NCI-H748 treated with DMSO at 0.1 percent for 48 hours (cell line): Measurements from ENCODE around the gene SGMS1.
A peak's percentile ranks its signal among the peaks of the same experiment; 100 is the strongest.

Experiments used
- DNase-seq: peaks from one replicate; lab custom pipeline; 2025; lab: John Stamatoyannopoulos, UW

Gene SGMS1

DNA sequence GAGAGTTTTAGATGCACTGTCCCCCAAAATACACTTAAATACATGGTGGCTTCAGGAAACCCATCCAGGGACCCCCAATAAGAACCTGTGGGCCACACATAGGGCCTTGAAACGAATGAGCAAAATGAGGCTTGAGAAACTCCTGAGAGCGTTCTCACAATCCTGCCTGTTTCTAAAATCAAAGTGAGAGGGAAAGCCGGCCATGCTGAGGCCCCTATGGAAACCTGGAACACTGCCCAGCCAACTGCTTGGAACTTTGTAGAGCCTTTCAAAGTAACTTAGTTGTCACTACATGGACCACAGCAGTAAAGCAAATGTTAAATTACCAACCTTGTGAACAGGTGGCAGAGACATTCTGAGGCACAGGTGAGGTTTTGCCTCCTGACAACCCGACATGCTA lies 13.4 kb downstream of the SGMS1 start:
- no peak for DNase-seq

DNA sequence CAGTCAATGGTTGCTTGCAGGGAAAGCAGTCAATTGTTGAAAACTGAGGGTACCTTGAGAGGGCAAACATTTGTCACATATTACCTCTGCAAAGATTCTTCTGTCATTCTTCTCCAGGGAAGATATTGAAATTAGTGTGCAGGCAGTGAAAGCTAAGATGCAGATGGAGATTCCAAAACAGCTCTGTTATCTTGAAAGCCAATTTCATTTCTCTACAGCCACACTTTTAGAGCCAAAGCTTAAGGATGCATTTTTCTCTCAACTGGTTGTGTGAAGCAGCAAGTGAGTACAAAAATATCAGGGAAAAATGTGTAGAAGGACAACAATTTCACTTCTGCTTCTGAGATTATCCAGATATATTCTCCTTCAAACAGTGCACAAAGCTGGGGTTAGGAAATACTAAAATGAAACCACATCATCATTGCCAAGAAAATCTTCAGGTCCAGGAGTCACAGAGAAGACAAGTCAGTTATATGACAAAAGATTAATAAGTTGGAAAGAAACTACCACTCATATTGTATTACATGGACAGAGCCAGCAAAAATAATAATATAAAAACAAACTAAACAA lies 16.3 kb downstream of the SGMS1 start:
- no peak for DNase-seq

DNA sequence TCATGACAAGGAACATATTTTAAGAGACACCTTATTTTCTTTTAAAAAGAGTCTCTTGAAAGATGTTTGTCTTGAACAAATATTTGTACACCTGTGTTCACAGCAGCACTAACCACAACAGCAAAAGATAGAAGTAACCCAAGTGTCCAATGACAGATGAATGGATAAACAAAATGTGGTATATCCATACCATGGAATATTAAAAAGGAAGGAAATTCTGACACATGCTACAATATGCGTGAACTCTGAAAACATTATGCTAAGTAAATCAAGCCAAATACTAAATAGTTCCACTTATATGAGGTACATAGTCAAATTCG lies 17.8 kb downstream of the SGMS1 start:
- DNase-seq = no peak

DNA sequence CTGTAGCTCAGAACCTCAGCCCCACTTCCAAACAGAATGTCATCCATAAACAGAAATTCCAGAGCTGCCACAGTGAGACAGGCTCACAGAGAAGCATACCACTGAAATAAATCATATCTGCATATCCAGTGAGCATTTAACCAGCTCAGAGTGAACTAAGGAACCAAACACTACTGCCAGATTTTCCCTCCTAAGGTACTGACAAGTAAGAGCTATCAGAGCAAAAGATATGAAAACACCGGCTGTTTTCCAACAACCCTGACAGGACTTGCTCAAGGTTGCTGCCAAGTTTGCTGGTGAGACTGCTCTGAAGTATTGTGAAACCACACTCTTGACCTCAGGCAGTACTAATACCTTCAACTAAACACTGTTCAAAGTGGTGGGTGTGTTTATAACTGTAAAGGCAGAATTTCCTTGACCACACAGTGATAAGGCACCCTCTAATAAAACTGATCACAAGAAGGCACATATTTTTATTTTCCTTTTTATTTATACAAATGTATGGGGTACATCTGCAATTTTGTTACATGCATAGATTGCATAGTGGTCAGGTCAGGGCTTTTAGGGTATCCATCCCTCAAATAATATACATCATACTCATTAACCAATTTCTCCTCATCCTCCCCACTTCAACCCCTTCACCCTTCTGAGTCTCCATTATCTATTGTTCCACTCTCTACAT lies 18.3 kb downstream of the SGMS1 start:
- DNase-seq = no peak

DNA sequence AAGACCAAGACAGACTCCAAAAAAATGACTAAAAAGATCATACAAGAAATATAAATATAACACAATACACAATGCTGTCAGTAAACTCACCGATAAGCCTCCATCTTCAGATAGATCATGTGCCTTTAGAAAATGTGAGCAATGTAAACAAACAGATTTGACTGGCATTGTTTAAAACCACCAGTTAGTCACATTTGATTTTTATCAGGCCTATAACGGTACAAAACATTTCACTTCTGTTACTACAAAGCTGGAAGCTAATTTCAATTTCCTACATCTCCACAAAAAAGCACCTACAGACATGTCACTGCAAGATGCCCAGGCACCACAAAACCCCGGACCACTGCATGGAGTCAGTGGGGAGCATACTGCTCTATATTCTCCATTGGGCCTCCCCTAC lies 18.9 kb downstream of the SGMS1 start:
- no peak for DNase-seq

DNA sequence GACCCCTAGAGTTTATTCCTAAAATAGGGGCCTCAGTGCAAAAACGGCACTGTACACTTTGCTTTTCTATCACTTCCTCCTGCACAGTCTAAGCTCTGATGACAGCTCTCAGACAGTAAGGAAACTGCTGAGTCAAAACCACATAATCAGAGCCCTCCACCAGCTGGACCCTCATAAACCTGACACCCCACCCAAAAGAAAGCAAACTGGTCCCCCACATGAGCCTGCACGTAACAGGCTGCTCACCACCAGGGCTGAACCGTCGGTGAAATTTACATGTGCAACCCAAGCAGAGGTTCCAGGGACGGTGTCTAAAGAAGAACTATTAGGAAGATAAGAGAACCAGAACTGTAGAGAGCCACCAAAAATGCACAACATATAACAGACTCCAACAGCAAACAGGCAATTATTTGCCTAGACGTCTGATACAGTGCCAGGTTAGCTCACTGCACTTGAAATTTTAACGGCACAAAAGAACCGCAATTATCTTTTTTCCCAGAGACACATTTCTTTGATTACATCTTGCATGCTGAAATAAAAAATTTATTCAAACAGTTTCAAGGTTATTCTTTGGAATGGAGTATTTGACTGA lies 19.6 kb downstream of the SGMS1 start:
- peak; percentile 22 for DNase-seq

DNA sequence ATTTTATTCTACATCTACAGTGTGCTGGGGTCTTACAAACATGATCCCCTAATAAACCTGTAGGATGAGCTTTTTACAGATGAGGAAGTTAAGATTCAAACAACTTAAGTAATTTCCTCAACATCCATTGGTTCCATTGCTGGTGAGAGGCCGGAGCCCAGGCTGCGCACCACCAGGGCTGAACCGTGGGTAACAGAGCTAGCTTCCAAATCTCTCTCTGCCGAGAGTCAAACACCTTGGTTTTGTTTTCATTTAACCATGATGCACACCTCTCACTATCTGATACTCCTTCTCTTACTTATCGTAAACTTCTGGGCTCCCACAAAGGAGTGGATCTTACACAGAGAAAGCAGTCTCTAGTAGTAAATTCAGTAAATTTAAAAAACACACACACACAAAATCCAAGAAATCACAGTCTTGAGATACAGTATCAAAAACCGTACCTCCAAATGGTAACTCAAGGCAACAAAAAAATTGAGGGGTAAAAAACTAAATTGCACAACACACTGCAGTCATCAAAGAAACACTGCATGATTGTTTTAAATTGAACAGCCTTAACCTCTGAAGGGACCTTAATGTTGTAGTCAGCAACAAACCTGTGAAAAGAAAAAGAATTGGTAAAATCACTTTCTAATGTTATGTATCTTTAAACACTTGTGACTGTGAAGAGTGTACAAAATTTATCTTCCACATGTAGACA lies 20.5 kb downstream of the SGMS1 start:
- no peak for DNase-seq

DNA sequence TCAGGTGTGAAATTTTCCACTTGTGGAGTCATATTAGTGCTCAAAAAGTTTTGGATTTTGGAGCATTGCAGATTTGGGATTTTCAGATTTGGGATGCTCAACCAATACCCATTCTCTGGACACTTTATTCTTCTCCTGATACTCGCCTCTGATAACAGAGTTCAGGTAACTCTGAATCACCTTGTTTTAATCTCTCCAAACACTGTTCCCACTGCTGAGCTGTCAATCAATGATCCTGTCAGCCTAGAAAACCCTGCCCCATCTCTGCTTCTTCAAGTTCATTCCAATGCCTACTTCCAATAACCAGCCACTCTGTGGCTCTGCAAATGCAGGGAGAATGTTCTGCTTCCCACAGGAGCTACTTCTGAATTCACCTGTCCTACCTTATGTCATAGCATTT lies 21.8 kb downstream of the SGMS1 start:
- DNase-seq = no peak

DNA sequence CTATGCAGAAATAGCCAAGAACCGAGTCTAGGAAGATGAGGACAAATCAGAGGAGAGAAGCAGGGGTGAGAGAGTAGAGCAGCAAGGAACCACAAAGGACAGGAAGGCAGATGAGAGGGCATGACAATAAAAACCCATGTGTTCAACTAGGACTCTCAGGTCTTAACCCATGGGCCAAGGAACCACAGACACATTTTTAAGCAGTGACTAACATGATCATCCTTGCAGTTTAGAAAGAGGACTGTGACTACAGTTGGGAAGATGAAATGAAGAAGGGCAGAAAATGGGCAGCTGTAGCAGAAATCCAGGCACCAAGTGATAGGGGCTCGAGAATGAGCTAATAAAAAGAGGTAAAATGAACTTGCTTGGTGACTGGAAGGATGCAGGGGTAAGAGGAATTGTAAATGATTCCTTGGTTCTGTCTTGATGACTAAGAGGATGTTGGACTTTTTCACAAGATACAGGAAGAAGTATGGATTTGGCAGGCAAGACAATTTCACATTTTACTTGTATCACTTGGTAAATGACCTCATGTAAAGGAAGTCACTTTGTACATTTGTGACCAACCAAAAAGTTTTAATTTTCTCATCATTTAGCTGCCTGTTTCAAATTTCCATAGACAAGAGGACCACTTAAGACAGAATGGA lies 22.8 kb downstream of the SGMS1 start:
- no peak for DNase-seq

DNA sequence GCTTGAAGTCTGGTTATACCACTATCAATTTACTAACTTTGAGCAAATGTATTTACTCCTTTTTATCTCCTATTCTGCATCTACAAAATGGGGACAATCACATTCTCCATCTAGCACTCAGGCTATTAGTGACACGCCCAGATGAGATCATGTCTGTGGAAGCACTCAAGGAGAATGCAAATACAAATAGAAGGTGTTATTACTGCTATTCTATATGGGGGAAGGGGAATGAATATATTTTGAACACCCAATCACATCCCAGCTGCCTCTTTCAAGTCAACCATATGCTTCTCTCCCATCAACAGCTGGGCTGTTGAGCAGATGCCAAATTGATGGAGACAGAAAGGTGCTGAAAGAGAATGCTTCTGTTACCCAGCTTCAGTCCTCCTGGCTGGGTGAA lies 23.5 kb downstream of the SGMS1 start:
- peak; percentile 64 for DNase-seq

DNA sequence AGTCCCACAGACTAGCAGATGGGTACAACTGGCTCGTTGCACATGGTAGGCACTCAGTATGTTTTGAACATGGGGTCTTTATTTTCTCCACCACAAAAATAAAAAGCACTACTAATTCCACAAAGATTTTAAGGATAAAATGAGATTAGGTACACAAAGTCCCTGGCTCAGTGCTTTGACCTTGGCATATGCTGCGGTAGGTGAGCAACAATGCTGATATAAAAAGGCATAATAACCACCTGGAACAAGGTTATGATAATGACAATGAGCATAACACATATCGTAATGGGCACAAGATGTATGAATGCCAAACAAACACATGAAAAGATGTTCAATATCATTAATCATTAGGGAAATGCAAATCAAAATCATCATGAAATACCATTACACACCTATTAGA lies 26.9 kb downstream of the SGMS1 start:
- no peak for DNase-seq

DNA sequence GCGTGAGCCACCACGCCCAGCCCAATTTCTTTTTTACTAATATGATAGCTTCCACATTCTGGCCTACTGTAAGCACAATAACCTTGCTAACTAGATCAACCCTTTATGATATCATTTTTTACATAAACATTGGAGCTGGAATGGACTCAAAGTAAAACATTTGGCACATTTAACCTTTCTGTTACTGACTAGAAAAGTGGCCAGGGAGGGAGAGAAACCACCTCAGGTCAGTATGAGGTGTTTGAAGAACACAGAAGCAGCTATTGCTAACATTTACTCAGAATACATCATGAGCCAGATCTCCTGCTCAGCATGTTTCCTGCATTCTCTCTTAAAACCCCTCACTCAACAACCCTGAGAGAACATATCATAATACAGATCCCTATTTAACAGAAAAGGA lies 27.3 kb downstream of the SGMS1 start:
- DNase-seq = no peak

DNA sequence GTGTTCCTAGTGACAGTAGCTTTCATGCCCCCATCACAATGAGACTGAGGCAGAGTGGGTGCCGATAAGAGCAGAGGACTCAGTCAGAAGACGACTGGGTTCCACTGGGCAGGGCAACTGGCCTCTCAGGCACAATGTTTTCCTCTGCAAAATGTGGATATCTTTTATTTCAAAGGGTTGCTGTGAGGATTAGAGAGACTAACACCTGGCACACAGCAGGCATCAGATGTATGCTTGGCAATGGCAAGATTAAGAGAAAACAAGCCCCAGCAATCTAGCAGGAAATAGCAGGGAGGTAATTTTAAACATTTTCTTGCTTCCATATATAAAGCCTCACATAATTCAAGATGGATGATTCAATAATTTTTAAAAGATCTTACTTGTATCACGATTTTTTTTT lies 28.0 kb downstream of the SGMS1 start:
- no peak for DNase-seq

DNA sequence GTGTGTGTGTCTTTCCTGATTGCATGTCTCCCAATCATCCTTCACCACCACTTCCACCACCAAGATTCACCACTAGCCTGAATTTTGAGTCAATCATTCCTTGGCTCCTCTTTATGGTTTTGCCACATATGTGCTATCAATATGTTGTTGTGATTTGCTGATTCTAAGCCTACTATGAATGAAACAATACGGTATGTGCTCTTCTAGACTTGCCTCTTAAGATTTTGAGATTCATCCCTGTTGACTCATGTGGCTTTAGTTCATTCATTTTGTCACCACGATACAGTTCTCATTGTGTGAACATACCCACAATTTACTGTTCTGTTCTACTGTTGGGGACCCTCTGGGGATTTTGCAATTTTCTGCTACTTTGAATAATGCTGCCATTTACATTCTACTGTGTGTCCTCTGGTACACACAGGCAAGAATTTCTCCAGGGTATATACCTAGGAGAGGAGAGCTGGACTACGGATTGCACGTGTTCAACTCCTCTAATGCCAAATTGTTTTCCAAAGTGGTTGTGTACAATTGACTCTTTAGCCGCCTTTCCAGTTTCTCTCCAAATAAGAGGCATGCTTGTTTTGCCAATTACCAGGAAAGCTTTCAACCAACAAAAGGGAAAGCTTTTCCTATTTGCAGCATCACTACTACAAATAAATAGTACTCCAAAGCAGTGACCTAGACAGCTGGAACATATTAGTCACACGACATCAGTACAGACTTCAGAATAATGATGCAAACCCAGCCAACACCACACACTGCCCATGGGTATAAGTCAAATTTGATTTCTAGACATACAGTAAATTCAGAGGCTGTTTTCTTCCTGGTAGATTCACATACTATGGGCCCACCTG lies 30.0 kb downstream of the SGMS1 start:
- DNase-seq = no peak

DNA sequence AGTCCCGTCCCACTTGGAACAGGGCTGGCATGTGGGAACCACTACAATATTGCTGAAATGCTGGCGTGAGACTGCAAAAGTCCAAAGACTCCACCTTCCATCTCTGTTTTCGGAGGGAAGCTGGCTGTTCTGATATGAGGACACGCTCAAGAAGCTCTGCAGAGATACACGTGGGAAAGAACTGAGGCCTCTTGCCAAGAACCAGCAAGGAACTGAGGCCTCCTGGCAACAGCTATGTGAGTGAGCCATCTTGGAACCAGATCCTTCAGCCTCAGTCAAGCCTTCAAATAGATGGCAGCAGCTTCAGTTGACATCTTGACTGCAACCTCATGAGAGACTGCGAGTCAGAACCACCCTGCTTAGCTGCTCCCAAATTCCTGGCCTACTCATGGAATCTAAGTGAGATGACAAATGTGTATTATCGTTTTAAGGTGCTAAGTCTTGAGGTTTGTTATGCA lies 30.8 kb downstream of the SGMS1 start:
- DNase-seq = no peak

DNA sequence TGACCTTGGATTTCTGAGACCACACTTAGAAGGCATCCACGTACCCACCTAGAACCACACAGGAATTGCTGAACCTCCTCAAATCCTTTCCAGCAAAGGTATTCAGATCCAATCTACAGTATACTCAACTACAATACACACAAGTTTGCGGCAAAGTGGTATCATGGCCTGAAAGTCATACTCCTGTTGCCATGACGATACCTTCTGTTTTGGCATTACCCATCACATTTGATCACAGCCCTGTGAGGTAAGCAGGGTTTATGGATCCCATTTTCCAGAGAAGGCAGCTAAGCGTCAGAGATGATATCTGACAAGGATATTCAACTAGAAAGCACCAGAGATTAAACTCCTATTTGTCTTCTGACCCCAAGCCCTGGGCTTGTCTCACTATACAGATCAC lies 32.8 kb downstream of the SGMS1 start:
- DNase-seq = no peak

DNA sequence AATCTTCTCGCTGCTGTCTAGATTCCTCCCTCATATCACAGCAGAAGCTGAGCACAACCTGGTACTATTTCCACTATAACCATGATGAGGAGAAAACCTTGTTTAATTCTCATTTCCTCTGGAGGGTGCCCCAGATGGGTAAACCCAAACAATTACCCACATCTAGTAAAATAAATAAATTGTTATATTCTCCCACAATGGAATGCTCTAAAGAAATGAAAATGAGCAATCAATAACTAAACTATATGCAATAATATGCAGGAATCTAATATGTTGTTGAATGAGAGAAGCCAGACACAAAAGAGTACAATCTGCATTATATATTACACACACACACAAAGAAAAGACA lies 37.0 kb downstream of the SGMS1 start:
- DNase-seq = no peak

DNA sequence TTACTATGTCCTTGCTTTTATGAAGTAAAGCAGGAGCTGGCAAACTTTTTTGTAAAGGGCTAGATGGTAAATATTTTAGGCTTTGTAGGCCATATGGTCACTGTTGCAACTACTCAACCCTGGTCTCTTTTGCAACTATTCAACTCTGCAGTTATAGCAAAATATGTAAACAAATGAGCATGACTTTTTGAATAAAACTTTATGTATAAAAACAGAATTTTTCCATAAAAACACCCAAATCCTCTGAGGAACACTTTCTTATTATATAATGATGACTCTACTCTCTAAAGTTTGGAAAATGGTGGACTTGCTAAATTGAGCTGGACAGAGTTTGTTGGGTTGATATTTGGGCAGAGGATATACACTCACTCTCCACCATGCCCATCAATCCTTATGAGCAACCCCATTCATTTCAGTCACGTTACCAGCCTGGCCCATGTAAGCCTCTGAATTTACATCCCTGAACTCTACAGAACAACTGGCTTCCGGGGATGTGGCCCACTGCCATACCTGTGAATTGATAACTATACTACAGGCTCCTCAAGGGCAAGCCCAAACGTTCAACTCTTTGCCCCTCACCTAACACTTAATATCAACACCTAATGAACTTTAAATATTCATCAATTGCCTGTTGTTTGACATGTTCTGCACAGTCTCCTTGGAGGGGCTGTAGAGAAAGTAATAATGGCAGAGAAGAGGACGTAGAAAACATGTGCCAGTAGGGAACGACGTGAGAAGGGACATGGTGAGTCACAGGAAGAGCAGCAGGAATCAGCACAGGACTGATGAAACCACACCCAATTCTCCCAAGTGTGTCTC lies 37.6 kb downstream of the SGMS1 start:
- DNase-seq = no peak

DNA sequence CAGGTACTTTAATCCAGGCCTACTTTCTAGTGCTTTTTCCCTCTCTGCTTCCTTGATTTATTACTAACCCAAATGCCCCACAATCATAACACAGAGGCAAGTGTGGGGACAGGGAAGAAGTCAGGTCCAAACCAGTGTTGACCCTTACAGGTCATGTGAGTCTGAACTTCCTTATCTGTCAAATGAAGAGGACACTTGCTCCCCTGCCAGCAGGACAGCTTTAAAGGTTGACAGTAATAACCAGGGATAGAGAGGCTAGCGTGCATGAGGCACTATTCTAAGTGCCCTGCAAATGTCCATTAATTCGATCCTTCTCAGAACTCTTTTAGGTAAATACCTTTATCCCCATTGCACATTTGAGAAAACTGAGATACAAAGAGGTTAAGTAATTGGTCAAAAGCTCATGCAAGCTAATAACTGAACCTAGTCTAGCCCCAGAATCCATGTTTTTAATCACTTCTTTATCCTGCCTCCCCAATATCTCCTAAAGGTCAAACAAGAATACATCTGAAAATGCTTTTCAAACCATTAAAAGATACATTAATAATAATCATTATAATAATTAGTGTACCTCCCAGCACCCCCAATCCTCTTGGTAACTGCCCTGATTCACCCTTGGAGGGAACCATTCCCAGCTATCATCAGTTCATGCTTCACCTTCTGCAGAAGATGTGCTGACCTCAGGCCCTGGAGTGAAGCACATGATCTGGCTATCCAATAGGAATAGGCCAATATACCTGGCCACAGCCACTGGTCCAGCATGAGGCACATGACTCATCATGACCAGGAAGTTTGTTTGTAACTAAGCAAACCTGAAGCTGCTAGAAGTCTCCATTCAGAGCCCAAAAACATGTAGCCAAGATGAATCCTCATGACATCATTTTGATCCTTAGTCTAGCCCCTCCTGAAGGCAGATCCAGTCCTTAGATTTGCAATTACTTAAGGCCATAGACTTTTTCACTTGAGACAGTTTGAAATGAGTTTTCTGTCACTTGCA lies 40.7 kb downstream of the SGMS1 start:
- no peak for DNase-seq

DNA sequence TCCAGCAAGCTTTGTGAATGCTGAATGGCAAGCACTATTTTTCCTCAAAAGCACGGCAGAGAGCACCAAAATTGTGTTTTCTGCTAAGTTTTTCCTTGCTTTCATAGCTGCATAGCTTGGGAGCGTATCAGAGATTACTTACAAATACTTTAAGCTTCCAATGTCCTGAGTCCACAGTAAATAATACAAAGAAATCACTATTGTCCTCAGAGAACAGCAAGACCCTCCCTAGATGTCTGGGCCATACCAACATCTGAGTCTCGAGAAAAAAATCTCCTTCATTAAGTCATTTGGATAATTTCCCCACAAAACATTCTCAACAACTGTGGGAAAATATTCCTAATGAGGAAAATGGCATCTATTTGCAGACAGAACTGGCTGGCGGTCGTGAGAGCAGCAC lies 41.7 kb downstream of the SGMS1 start:
- no peak for DNase-seq
